Activated B cell treated with CpG ODN at 0.5 μM for 24 hours (primary cell): ENCODE results near the gene PLCH1. TPM values are rescaled to one million over a fixed set of nuclear protein-coding genes. Genes with fewer than 3 reads are reported as not detected.
"Not testable (repeated sequence)": the region's sequence is repeated elsewhere in the genome, so short reads cannot be mapped to it uniquely, and the experiment has no call there.

ENCODE experiments used
- ATAC-seq: fragments of 200-7000 bp; cut with Tn5 transposase; one replicate; pipeline ENCODE4 v1.10.0; 2021; ENCODE audit warnings: low read depth, mild to moderate bottlenecking, moderate library complexity
- CTCF ChIA-PET: fragments of 350-600 bp; sonication (Branson Sonifier 250); formaldehyde crosslinking; loops from one replicate; lab custom pipeline; 2021; ENCODE audit warnings: antibody characterized with exemption; lab: Charles Lee
- POLR2A ChIA-PET: fragments of 350-600 bp; sonication (Branson Sonifier 250); formaldehyde crosslinking; loops from one replicate; lab custom pipeline; 2021; ENCODE audit warnings: antibody characterized with exemption; lab: Charles Lee
- DNase-seq: peaks from one replicate; pipeline ENCODE4 v3.0.0; 2022
- H3K27ac Mint-ChIP-seq: one replicate; pipeline ENCODE4 v1.8.0; 2020; ENCODE audit warnings: mixed read lengths
- H3K27me3 Mint-ChIP-seq: one replicate; pipeline ENCODE4 v1.8.0; 2021; ENCODE audit warnings: mixed read lengths
- H3K36me3 Mint-ChIP-seq: one replicate; pipeline ENCODE4 v1.8.0; 2021; ENCODE audit warnings: low read depth, mixed read lengths
- H3K4me1 Mint-ChIP-seq: one replicate; pipeline ENCODE4 v1.8.0; 2021; ENCODE audit warnings: mixed read lengths
- H3K4me3 Mint-ChIP-seq: one replicate; pipeline ENCODE4 v1.8.0; 2020; ENCODE audit warnings: mild to moderate bottlenecking, mixed read lengths
- H3K9me3 Mint-ChIP-seq: one replicate; pipeline ENCODE4 v1.8.0; 2020; ENCODE audit warnings: mixed read lengths
- intact Hi-C: fragments of 100-400 bp; cut with micrococcal nuclease; formaldehyde crosslinking; loops from one replicate; pipeline ENCODE4 v1.15.1; 2024
- total RNA-seq: library from RNA; stranded (reverse); gene quantifications from 2 replicates; pipeline ENCODE4 v1.2.3, GENCODE V29; 2022
- TF ChIP-seq, protein P1 (sequence below): fragments of 200-600 bp; IDR thresholded peaks from one replicate; pipeline ENCODE4 v1.8.0; 2022; ENCODE audit warnings: antibody characterized with exemption, mild to moderate bottlenecking

PLCH1 gene
- total RNA-seq, 1 donor from 2014 or later, result 0.27 TPM

DNA sequence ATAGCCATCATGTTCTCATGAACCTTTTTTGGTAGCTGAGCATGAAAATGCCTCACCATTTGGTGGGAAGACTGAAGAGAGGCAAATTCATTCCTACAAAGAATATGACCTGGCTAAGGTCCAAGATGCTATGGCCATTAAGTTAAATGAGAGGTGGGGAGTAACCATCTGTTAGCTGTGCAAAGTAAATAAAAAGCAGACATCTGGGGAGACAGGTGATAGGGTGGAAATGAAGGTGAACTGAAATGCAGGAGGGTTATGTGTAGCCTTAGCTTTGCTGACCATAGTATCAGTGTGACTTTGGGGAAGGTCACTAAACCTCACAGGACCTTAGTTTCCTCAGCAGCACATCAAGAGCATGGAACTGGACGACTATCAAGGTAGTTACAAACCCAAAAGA, 340.4 kb downstream of the PLCH1 start:
- Mint-ChIP-seq H3K4me3 (no peak overlapping the region), H3K27me3 (peaks cover 2% of the 10 kb centered on the region), H3K9me3 (no peaks in the 10 kb centered on the region), H3K27ac (no peak overlapping the region), H3K36me3 (no peaks in the 10 kb centered on the region), H3K4me1 (no peaks in the 10 kb centered on the region)
- DNase-seq (no peak), ATAC-seq (no peak)
- TF ChIP-seq, protein P1, sequence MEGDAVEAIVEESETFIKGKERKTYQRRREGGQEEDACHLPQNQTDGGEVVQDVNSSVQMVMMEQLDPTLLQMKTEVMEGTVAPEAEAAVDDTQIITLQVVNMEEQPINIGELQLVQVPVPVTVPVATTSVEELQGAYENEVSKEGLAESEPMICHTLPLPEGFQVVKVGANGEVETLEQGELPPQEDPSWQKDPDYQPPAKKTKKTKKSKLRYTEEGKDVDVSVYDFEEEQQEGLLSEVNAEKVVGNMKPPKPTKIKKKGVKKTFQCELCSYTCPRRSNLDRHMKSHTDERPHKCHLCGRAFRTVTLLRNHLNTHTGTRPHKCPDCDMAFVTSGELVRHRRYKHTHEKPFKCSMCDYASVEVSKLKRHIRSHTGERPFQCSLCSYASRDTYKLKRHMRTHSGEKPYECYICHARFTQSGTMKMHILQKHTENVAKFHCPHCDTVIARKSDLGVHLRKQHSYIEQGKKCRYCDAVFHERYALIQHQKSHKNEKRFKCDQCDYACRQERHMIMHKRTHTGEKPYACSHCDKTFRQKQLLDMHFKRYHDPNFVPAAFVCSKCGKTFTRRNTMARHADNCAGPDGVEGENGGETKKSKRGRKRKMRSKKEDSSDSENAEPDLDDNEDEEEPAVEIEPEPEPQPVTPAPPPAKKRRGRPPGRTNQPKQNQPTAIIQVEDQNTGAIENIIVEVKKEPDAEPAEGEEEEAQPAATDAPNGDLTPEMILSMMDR, result no peak
- intact Hi-C loops, result no loop called here
- POLR2A ChIA-PET, result no interaction called here
- CTCF ChIA-PET, result no interaction called here

DNA sequence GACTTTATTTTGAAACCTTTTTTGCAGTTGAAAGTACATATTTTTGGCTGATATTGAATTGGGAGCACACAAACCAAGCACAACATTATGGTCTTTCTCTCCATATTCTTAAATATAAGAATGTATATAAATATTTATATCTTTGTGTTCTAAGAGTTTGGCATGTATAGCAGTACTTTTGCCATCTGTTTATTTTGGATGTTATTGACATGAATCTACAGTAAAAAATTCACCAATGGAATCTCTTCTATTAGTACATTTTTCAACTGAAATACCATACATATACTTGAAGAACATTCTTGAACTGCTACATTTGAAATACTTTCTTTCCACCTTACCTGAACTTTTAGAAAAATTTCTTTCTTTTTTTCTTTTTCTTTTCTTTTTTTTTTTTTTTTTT, 342.2 kb downstream of the PLCH1 start:
- H3K4me1 Mint-ChIP-seq, result no peaks in the 10 kb centered on the region
- H3K9me3 Mint-ChIP-seq, result no peaks in the 10 kb centered on the region
- ATAC-seq (no peak), DNase-seq (no peak)
- ChIA-PET POLR2A (no interaction called here), CTCF (no interaction called here)
- no peaks in the 10 kb centered on the region for H3K36me3 Mint-ChIP-seq
- TF ChIP-seq, protein P1, result no peak
- no peak overlapping the region for H3K4me3 Mint-ChIP-seq
- H3K27me3 Mint-ChIP-seq, result peaks cover 2% of the 10 kb centered on the region
- intact Hi-C loops, result no loop called here
- H3K27ac Mint-ChIP-seq, result no peak overlapping the region

DNA sequence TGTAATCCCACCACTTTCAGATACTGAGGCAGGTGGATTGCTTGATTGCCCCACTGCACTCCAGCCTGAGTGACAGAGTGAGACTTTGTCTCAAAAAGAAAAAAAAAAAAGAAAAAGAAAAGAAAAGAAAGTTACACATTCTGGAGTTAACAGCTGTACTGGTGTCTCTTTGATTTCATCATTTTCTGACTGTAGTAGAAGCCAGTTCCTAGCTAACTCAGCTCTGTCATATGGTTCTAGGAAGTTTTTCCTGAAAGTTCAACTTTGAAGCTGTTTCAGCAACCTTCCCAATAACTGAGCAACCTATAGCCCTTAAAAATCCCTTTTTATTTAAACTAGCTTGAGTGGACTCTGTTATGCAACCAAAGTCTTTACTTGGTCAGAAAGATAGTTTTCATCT, 346.8 kb downstream of the PLCH1 start:
- no peak overlapping the region for H3K27ac Mint-ChIP-seq
- POLR2A ChIA-PET, result no interaction called here
- TF ChIP-seq, protein P1, result no peak
- DNase-seq (no peak), ATAC-seq (no peak)
- H3K27me3 Mint-ChIP-seq, result peaks cover 4% of the 10 kb centered on the region
- no peak overlapping the region for H3K4me3 Mint-ChIP-seq
- H3K36me3 Mint-ChIP-seq, result no peaks in the 10 kb centered on the region
- CTCF ChIA-PET, result no interaction called here
- intact Hi-C loops, result no loop called here
- no peaks in the 10 kb centered on the region for H3K4me1 Mint-ChIP-seq
- H3K9me3 Mint-ChIP-seq, result peaks cover 9% of the 10 kb centered on the region

DNA sequence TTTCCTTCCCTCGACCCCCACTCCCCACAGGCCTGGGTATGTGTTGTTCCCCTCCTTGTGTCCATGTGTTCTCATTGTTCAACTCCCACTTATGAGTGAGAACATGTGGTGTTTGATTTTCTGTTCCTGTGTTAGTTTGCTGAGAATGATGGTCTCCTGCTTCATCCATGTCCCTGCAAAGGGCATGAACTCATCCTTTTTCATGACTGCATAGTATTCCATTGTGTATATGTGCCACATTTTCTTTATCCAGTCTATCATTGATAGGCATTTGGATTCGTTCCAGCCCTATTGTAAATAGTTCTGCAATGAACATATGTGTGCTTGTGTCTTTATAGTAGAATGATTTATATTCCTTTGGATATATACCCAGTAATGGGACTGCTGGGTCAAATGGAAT, 350.0 kb downstream of the PLCH1 start:
- DNase-seq, H3K4me3 Mint-ChIP-seq, H3K4me1 Mint-ChIP-seq, POLR2A ChIA-PET, H3K27me3 Mint-ChIP-seq, intact Hi-C loops, H3K9me3 Mint-ChIP-seq, H3K36me3 Mint-ChIP-seq, H3K27ac Mint-ChIP-seq, ATAC-seq, CTCF ChIA-PET: not testable (repeated sequence)

DNA sequence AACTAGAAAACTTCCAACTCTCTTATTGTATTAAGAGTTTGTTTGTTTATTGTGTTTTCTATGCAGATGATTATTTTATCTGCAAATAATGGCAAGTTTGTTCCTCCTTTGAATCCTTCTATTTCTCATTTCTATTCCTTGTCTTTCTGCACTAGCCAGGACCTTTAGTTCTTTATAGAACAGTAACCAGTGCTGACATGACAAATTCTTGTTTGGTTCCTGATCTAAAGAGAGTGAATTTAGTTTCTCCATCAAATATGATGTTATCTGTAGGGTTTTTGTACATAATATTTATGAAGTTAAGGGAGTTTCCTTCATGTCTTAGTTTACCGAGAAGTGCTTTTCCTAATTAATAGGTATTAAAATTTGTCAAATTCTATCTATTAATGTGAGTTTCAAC, 350.6 kb downstream of the PLCH1 start:
- CTCF ChIA-PET, result no interaction called here
- no peak for DNase-seq
- Mint-ChIP-seq H3K4me1 (no peaks in the 10 kb centered on the region), H3K36me3 (no peaks in the 10 kb centered on the region), H3K4me3 (no peak overlapping the region), H3K9me3 (peaks cover 9% of the 10 kb centered on the region), H3K27ac (no peak overlapping the region), H3K27me3 (peaks cover 4% of the 10 kb centered on the region)
- no peak for ATAC-seq
- intact Hi-C loops, result no loop called here
- TF ChIP-seq, protein P1, result no peak
- POLR2A ChIA-PET, result no interaction called here

DNA sequence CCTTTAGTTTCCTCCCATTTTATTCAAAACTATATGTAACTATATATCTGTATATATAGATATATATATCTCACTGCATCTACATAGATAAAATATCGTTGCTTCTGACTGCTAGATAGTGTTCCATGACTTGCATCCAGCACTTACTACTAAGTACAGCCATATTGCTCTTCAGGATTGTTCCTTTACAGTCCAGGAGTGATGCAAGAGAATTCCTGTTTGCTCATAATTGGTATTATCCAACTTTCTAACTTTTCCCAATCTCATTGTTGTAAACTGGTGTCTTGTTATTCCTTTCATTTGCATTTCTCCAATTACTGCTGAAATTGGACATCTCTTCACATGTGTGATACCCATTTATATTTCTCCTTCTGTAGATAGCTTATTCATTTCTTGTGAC, 351.6 kb downstream of the PLCH1 start:
- Mint-ChIP-seq H3K27me3 (peaks cover 4% of the 10 kb centered on the region), H3K4me1 (no peaks in the 10 kb centered on the region), H3K36me3 (no peaks in the 10 kb centered on the region), H3K27ac (no peak overlapping the region), H3K9me3 (peaks cover 9% of the 10 kb centered on the region), H3K4me3 (no peak overlapping the region)
- no peak for ATAC-seq
- intact Hi-C loops, result no loop called here
- POLR2A ChIA-PET, result no interaction called here
- DNase-seq, result no peak
- TF ChIP-seq, protein P1, result no peak
- CTCF ChIA-PET, result no interaction called here
